Panc1 (cell line): Measurements from ENCODE around the gene E4F1.
"Not testable (repeated sequence)": the region's sequence is repeated elsewhere in the genome, so short reads cannot be mapped to it uniquely, and the experiment has no call there.

Source experiments
- POLR2AphosphoS5 ChIP-seq: IDR thresholded peaks from 2 replicates; pipeline ENCODE4 v1.6.1; 2012; ENCODE audit warnings: mild to moderate bottlenecking, low read depth, low read length, moderate library complexity
- TF ChIP-seq, protein P1 (sequence below): fragments of 450-650 bp; IDR thresholded peaks from 2 replicates; pipeline ENCODE4 v1.5.1; 2017; ENCODE audit warnings: mild to moderate bottlenecking

DNA sequence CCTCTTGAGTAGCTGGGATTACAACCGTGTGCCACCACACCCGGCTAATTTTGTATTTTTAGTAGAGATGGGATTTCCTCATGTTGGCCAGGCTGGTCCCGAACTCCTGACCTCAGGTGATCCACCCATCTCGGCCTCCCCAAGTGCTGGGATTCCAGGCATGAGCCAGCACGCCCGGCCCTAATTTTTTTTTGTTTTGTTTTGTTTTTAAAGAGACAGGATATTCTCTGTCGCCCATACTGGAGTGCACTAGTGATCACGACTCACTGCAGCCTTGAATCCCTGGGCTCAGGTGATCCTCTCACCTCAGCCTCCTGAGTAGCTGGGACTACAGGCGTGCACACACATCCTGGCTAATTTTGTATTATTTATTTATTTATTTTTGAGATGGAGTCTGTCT lies 16.9 kb downstream of the E4F1 start:
- TF ChIP-seq, protein P1, sequence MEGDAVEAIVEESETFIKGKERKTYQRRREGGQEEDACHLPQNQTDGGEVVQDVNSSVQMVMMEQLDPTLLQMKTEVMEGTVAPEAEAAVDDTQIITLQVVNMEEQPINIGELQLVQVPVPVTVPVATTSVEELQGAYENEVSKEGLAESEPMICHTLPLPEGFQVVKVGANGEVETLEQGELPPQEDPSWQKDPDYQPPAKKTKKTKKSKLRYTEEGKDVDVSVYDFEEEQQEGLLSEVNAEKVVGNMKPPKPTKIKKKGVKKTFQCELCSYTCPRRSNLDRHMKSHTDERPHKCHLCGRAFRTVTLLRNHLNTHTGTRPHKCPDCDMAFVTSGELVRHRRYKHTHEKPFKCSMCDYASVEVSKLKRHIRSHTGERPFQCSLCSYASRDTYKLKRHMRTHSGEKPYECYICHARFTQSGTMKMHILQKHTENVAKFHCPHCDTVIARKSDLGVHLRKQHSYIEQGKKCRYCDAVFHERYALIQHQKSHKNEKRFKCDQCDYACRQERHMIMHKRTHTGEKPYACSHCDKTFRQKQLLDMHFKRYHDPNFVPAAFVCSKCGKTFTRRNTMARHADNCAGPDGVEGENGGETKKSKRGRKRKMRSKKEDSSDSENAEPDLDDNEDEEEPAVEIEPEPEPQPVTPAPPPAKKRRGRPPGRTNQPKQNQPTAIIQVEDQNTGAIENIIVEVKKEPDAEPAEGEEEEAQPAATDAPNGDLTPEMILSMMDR: not testable (repeated sequence)
- TF ChIP-seq POLR2AphosphoS5: not testable (repeated sequence)
